HepG2 (cell line): ENCODE measurements around the gene RPL41. TPM values are rescaled to one million over a fixed set of nuclear protein-coding genes. Genes with fewer than 3 reads are reported as not detected.

Experiments
- ARID2 ChIP-seq: sonication (generic); formaldehyde crosslinking; IDR thresholded peaks from 2 replicates; pipeline ENCODE4 v1.8.1; 2022; ENCODE audit warnings: mild to moderate bottlenecking, missing genetic modification reagents, borderline replicate concordance
- ELF1 ChIP-seq: sonication (generic); formaldehyde crosslinking; IDR thresholded peaks from 2 replicates; pipeline ENCODE4 v1.4.0; 2020; ENCODE audit warnings: missing genetic modification reagents
- ELF4 ChIP-seq: sonication (generic); formaldehyde crosslinking; IDR thresholded peaks from 2 replicates; pipeline ENCODE4 v1.5.0; 2020; ENCODE audit warnings: missing genetic modification reagents, mild to moderate bottlenecking, moderate library complexity, borderline replicate concordance
- IRX3 ChIP-seq: sonication (generic); formaldehyde crosslinking; IDR thresholded peaks from 2 replicates; pipeline ENCODE4 v1.8.1; 2023; ENCODE audit warnings: mild to moderate bottlenecking, low read depth, missing genetic modification reagents, borderline replicate concordance
- KDM2A ChIP-seq: sonication (generic); formaldehyde crosslinking; IDR thresholded peaks from 2 replicates; pipeline ENCODE4 v1.4.0; 2020; ENCODE audit warnings: low read depth, missing genetic modification reagents, borderline replicate concordance
- LCORL ChIP-seq, 2 experiments: fragments of 450-650 bp in 1 of 2; sonication (generic) in 1 of 2; formaldehyde crosslinking in 1 of 2; IDR thresholded peaks; 2 replicates each; pipeline versions ENCODE4 v1.5.0 to v1.6.1; 2017 to 2020; ENCODE audit warnings: antibody characterized with exemption in 1 of 2, missing genetic modification reagents in 1 of 2
- MAF1 ChIP-seq: sonication (generic); formaldehyde crosslinking; IDR thresholded peaks from 2 replicates; pipeline ENCODE4 v1.5.0; 2020; ENCODE audit warnings: missing genetic modification reagents, borderline replicate concordance
- MED8 ChIP-seq: sonication (generic); formaldehyde crosslinking; IDR thresholded peaks from 2 replicates; pipeline ENCODE4 v1.8.1; 2023; ENCODE audit warnings: mild to moderate bottlenecking, missing genetic modification reagents; ENCODE audit not compliant: insufficient replicate concordance
- MTF1 ChIP-seq: sonication (generic); formaldehyde crosslinking; IDR thresholded peaks from 2 replicates; pipeline ENCODE4 v1.5.0; 2020; ENCODE audit warnings: missing genetic modification reagents
- MYC ChIP-seq: sonication (generic); formaldehyde crosslinking; IDR thresholded peaks from 2 replicates; pipeline ENCODE4 v1.9.0; 2021; ENCODE audit warnings: missing genetic modification reagents, borderline replicate concordance
- NR2F1 ChIP-seq, 2 experiments: fragments of 450-650 bp in 1 of 2; formaldehyde crosslinking in 1 of 2; IDR thresholded peaks; 2 replicates each; pipeline versions ENCODE4 v1.5.0 to v1.6.1; 2016 to 2020; ENCODE audit warnings: mild to moderate bottlenecking in 1 of 2, missing compliant biosample characterization in 1 of 2, missing genetic modification reagents in 1 of 2, moderate library complexity in 1 of 2
- ZNF383 ChIP-seq: sonication (generic); formaldehyde crosslinking; IDR thresholded peaks from 2 replicates; pipeline ENCODE4 v1.4.0; 2020; ENCODE audit warnings: missing genetic modification reagents, mild to moderate bottlenecking, borderline replicate concordance
- ZNF564 ChIP-seq: sonication (generic); formaldehyde crosslinking; IDR thresholded peaks from 2 replicates; pipeline ENCODE4 v1.8.1; 2023; ENCODE audit warnings: mild to moderate bottlenecking, missing genetic modification reagents
- ZNF839 ChIP-seq: sonication (generic); formaldehyde crosslinking; IDR thresholded peaks from 2 replicates; pipeline ENCODE4 v1.4.0; 2020; ENCODE audit warnings: missing genetic modification reagents, mild to moderate bottlenecking, borderline replicate concordance
- ZSCAN20 ChIP-seq: sonication (generic); formaldehyde crosslinking; IDR thresholded peaks from 2 replicates; pipeline ENCODE4 v1.4.0; 2020; ENCODE audit warnings: missing genetic modification reagents, mild to moderate bottlenecking, borderline replicate concordance
- ZSCAN31 ChIP-seq: sonication (generic); formaldehyde crosslinking; IDR thresholded peaks from 2 replicates; pipeline ENCODE4 v1.5.0; 2020; ENCODE audit warnings: low read depth, mild to moderate bottlenecking, missing genetic modification reagents
- polyA plus RNA-seq, 8 experiments: library from polyadenylated mRNA; depleted of rRNA in 3 of 8; stranded (reverse) in 7 of 8; unstranded in 1 of 8; fragments of >200 nt; fragmentation: Illumina TruSeq in 4 of 8; extraction: Trizol in 4 of 8; gene quantifications; 2 replicates each; pipeline versions ENCODE4 v1.2.1 to v1.2.3, GENCODE V29; 2011 to 2016; ENCODE audit warnings: low read depth in 4 of 8, missing spikeins in 1 of 8, mixed read lengths in 1 of 8; ENCODE audit not compliant: insufficient read depth in 1 of 8
- total RNA-seq, 5 experiments: library from RNA; depleted of rRNA; stranded (reverse); fragments of >200 nt; fragmentation: Illumina TruSeq; extraction: Trizol; gene quantifications; 2 replicates each; pipeline ENCODE4 v1.2.3, GENCODE V29; 2016; ENCODE audit warnings: low read depth in 1 of 5
- TF ChIP-seq, protein P1 (sequence below): sonication (generic); formaldehyde crosslinking; IDR thresholded peaks from 2 replicates; pipeline ENCODE4 v1.5.1; 2020; ENCODE audit warnings: missing genetic modification reagents, mild to moderate bottlenecking, borderline replicate concordance
- TF ChIP-seq, protein P2 (sequence below): sonication (generic); formaldehyde crosslinking; IDR thresholded peaks from 2 replicates; pipeline ENCODE4 v1.4.0; 2020; ENCODE audit warnings: missing genetic modification reagents, borderline replicate concordance
- TF ChIP-seq, protein P3 (sequence below): IDR thresholded peaks from 2 replicates; pipeline ENCODE4 v1.6.1; 2016; ENCODE audit warnings: low read depth, control low read depth

The RPL41 gene
- total and polyA plus RNA-seq, 2 of the 13 experiments (the other 11 are each of a cell fraction or from before 2014, with no cell fraction given): 4,012 to 7,670 TPM

DNA sequence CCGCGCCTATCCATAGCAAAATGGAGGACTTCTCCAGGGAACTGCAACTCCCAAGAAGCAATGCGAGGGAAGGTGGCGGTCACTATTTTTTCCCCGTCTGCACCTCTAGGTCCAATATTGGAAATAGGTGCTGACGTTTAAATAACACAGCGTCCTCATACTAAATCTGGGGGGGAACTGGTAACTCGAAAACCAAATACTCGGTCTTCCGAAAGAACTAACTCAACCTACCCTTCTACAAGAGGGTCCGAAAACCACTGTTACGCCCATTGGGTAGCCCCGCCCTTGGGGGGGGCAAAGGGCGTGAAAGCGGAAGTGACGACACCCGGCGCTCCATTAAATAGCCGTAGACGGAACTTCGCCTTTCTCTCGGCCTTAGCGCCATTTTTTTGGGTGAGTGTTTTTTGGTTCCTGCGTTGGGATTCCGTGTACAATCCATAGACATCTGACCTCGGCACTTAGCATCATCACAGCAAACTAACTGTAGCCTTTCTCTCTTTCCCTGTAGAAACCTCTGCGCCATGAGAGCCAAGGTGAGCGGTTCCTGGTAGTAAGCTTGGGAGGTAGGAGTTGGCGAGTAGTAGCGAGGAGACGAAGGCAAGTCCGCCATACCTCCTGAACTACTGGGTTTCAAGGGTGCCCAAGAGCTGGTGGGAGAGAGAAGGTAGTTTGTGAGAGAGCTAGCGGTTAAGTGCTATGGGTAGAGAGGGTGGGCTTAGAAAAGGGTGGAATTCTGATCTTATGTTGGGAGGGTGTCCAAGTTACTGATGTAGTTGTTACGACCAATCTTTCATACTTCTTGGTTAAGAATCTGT is at the start of gene RPL41 (continued):
- TF ChIP-seq, protein P1, sequence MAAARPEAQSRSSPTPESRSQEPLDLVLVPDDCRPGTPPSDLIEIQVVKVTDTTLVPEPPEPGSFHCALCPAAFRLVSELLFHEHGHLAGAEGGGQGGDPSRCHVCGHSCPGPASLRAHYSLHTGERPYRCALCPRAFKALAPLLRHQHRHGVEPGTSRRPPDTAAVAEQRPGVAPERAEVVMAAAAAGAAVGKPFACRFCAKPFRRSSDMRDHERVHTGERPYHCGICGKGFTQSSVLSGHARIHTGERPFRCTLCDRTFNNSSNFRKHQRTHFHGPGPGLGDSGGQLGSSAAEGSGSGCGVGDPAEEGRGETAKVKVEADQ (CRISPR knock-in tag): no peak
- TF ChIP-seq IRX3 (CRISPR knock-in tag): no peak
- 0 out of 2 replicates have a peak, but pooled peaks have one; percentile 17 for TF ChIP-seq ZSCAN20 (CRISPR knock-in tag)
- no peak for TF ChIP-seq ZNF839 (CRISPR knock-in tag)
- TF ChIP-seq KDM2A: peak; percentile 66; the same call in 1 of the 2 replicates
- TF ChIP-seq, protein P2, sequence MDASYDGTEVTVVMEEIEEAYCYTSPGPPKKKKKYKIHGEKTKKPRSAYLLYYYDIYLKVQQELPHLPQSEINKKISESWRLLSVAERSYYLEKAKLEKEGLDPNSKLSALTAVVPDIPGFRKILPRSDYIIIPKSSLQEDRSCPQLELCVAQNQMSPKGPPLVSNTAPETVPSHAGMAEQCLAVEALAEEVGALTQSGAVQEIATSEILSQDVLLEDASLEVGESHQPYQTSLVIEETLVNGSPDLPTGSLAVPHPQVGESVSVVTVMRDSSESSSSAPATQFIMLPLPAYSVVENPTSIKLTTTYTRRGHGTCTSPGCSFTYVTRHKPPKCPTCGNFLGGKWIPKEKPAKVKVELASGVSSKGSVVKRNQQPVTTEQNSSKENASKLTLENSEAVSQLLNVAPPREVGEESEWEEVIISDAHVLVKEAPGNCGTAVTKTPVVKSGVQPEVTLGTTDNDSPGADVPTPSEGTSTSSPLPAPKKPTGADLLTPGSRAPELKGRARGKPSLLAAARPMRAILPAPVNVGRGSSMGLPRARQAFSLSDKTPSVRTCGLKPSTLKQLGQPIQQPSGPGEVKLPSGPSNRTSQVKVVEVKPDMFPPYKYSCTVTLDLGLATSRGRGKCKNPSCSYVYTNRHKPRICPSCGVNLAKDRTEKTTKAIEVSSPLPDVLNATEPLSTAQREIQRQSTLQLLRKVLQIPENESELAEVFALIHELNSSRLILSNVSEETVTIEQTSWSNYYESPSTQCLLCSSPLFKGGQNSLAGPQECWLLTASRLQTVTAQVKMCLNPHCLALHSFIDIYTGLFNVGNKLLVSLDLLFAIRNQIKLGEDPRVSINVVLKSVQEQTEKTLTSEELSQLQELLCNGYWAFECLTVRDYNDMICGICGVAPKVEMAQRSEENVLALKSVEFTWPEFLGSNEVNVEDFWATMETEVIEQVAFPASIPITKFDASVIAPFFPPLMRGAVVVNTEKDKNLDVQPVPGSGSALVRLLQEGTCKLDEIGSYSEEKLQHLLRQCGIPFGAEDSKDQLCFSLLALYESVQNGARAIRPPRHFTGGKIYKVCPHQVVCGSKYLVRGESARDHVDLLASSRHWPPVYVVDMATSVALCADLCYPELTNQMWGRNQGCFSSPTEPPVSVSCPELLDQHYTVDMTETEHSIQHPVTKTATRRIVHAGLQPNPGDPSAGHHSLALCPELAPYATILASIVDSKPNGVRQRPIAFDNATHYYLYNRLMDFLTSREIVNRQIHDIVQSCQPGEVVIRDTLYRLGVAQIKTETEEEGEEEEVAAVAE (CRISPR knock-in tag): peak; percentile 88
- no peak for TF ChIP-seq LCORL (IDR thresholded peaks at IDR 0.05)
- no peak for TF ChIP-seq LCORL (CRISPR knock-in tag; IDR thresholded peaks at IDR 0.05)
- no peak for TF ChIP-seq MTF1 (CRISPR knock-in tag)
- TF ChIP-seq ARID2: 0 out of 2 replicates have a peak, but pooled peaks have one; percentile 57
- TF ChIP-seq MYC (CRISPR knock-in tag): peak; percentile 95
- TF ChIP-seq ZNF564 (CRISPR knock-in tag): no peak
- TF ChIP-seq ZSCAN31: no peak
- no peak for TF ChIP-seq MAF1 (CRISPR knock-in tag)
- TF ChIP-seq NR2F1 (CRISPR knock-in tag; IDR thresholded peaks at IDR 0.05): 0 out of 4 replicates have a peak, but pooled peaks of 1 of the 2 experiments have one; percentile 13
- peak; percentile 49; the same call in 1 of the 2 replicates for TF ChIP-seq ZNF383 (CRISPR knock-in tag)
- TF ChIP-seq, protein P3, sequence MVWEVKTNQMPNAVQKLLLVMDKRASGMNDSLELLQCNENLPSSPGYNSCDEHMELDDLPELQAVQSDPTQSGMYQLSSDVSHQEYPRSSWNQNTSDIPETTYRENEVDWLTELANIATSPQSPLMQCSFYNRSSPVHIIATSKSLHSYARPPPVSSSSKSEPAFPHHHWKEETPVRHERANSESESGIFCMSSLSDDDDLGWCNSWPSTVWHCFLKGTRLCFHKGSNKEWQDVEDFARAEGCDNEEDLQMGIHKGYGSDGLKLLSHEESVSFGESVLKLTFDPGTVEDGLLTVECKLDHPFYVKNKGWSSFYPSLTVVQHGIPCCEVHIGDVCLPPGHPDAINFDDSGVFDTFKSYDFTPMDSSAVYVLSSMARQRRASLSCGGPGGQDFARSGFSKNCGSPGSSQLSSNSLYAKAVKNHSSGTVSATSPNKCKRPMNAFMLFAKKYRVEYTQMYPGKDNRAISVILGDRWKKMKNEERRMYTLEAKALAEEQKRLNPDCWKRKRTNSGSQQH: no peak
- peak; percentile 75; the same call in 1 of the 2 replicates for TF ChIP-seq ELF4 (CRISPR knock-in tag)
- TF ChIP-seq MED8 (CRISPR knock-in tag): peak; percentile 80
- peak; percentile 75 for TF ChIP-seq ELF1 (CRISPR knock-in tag)
